OCI-LY1 (cell line): Measurements from ENCODE around the gene KAT14.

Experiments
- EZH2 ChIP-seq: fragments of 200-600 bp; sonication (generic), shearing (Covaris generic); IDR thresholded peaks from 2 replicates; pipeline ENCODE4 v1.8.0; 2017; ENCODE audit warnings: borderline replicate concordance, mixed run types, mild to moderate bottlenecking, antibody characterized with exemption, low read length, moderate library complexity, mixed read lengths
- TF ChIP-seq, protein P1 (sequence below): fragments of 200-600 bp; sonication (generic), shearing (Covaris generic); IDR thresholded peaks from 2 replicates; pipeline ENCODE4 v1.5.1; 2017; ENCODE audit warnings: mild to moderate bottlenecking, antibody characterized with exemption, low read length, moderate library complexity, mixed read lengths

DNA sequence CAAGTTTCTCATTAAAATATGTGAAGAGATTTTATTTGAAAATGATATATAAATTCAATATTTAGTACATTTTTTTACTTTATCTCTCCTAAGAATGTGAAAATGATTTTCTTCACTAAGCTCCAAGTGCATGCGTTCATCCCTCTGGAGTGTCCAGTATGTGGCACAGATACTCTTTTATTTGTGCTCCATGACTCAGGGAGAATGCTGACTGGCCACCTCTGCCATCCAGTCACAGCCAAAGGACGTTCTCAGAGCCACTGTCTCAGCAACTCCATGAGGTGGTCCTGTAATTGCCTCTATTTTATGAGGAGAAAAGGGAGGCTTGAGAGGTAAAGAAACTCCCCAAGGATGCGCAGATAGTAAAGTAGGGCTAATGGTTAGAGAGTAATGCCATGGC is 58.3 kb downstream of the KAT14 start:
- TF ChIP-seq, protein P1, sequence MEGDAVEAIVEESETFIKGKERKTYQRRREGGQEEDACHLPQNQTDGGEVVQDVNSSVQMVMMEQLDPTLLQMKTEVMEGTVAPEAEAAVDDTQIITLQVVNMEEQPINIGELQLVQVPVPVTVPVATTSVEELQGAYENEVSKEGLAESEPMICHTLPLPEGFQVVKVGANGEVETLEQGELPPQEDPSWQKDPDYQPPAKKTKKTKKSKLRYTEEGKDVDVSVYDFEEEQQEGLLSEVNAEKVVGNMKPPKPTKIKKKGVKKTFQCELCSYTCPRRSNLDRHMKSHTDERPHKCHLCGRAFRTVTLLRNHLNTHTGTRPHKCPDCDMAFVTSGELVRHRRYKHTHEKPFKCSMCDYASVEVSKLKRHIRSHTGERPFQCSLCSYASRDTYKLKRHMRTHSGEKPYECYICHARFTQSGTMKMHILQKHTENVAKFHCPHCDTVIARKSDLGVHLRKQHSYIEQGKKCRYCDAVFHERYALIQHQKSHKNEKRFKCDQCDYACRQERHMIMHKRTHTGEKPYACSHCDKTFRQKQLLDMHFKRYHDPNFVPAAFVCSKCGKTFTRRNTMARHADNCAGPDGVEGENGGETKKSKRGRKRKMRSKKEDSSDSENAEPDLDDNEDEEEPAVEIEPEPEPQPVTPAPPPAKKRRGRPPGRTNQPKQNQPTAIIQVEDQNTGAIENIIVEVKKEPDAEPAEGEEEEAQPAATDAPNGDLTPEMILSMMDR: no peak
- TF ChIP-seq EZH2: no peak
